Testis (tissue), 2 donors: ENCODE data around the gene TNFRSF1A.

ENCODE experiments used
- CTCF ChIP-seq, 3 experiments: fragments of 450-650 bp in 2 of 3; fragments of 200-600 bp in 1 of 3; sonication (generic) in 1 of 3; IDR thresholded peaks; one replicate each; pipeline ENCODE4 v1.5.1; 2016 to 2019; ENCODE audit warnings: antibody characterized with exemption in 3 of 3, mild to moderate bottlenecking in 2 of 3, moderate library complexity in 1 of 3
- POLR2A ChIP-seq: fragments of 450-650 bp; IDR thresholded peaks from one replicate; pipeline ENCODE4 v1.6.1; 2017; ENCODE audit warnings: antibody characterized with exemption, mild to moderate bottlenecking, moderate library complexity

- no peak for TF ChIP-seq CTCF (IDR thresholded peaks at IDR 0.05)
- no peak for TF ChIP-seq POLR2A
These were observed 44.6 kb upstream of the TNFRSF1A start for GRCh38 chr12:6386491-6386890.
